ENCODE data around the gene CALR.
A peak's percentile ranks its signal among the peaks of the same experiment; 100 is the strongest.
"Not testable (repeated sequence)": the region's sequence is repeated elsewhere in the genome, so short reads cannot be mapped to it uniquely, and the experiment has no call there.

Gene CALR

GRCh38 chr19:12955996-12956395, 17.6 kb downstream of the CALR start:
- ChIA-PET POLR2A (interaction anchor here (1.2 to 3.2 kb wide), 6 partner anchors 8 to 52 kb away, joined by 3 to 15 read pairs (median 7); partner anchors contain the start of genes CALR and RAD23A), CTCF (interaction anchor here (4.0 kb wide), 1 partner anchor 9 kb away, joined by 21 read pairs; no protein-coding TSS in a partner anchor)
- TF ChIP-seq TARDBP (IDR thresholded peaks at IDR 0.05) (no peak), ELF4 (IDR thresholded peaks at IDR 0.05) (no peak), PKNOX1 (IDR thresholded peaks at IDR 0.05) (no peak), ARNT (IDR thresholded peaks at IDR 0.05) (no peak)
- DNase-seq (ENCODE audit: extremely low spot score): no peak

- DNase-seq (ENCODE audit: extremely low spot score): peak; percentile 86
- POLR2A ChIA-PET: interaction anchor here (1.2 to 3.2 kb wide), 6 partner anchors 9 to 52 kb away, joined by 3 to 15 read pairs (median 7); partner anchors contain the start of genes CALR and RAD23A
- CTCF ChIA-PET: interaction anchor here (4.0 kb wide), 1 partner anchor 9 kb away, joined by 21 read pairs; no protein-coding TSS in a partner anchor
- no peak for TF ChIP-seq TARDBP (IDR thresholded peaks at IDR 0.05)
- TF ChIP-seq ARNT (IDR thresholded peaks at IDR 0.05): no peak; the same call in 1 of the 2 replicates
- TF ChIP-seq LEF1 (IDR thresholded peaks at IDR 0.05; ENCODE audit: borderline replicate concordance): peak; percentile 58; the same call in 1 of the 2 replicates
- TF ChIP-seq BHLHE40 (IDR thresholded peaks at IDR 0.05; ENCODE audit: borderline replicate concordance): no peak
- peak; percentile 59; the same call in 1 of the 2 replicates for TF ChIP-seq ELF4 (IDR thresholded peaks at IDR 0.05)
- no peak; the same call in 1 of the 2 replicates for TF ChIP-seq NFRKB (IDR thresholded peaks at IDR 0.05)
These were observed 18.3 kb downstream of the CALR start, which contains the start of gene GADD45GIP1 for GRCh38 chr19:12956446-12957388. Gene GADD45GIP1, minus strand, starts transcription at chr19:12957223. Its CDS starts 11 bp downstream, at chr19:12957212.

- DNase-seq (ENCODE audit: extremely low spot score): not testable (repeated sequence)
- ChIA-PET POLR2A (interaction anchor here (1.8 to 3.2 kb wide), 2 partner anchors 8 to 18 kb away, joined by 4 to 15 read pairs; no protein-coding TSS in a partner anchor), CTCF (interaction anchor here (4.0 kb wide), 1 partner anchor 8 kb away, joined by 21 read pairs; no protein-coding TSS in a partner anchor)
- peak; percentile 86 for TF ChIP-seq ZNF384 (IDR thresholded peaks at IDR 0.05)
These were observed 19.1 kb downstream of the CALR start for GRCh38 chr19:12957389-12957952.

- DNase-seq (ENCODE audit: extremely low spot score): no peak
- ChIA-PET CTCF (no interaction called here), POLR2A (no interaction called here)
- TF ChIP-seq PKNOX1 (IDR thresholded peaks at IDR 0.05) (no peak), SUZ12 (IDR thresholded peaks at IDR 0.05) (no peak), FOXA1 (IDR thresholded peaks at IDR 0.05) (no peak), ARNT (IDR thresholded peaks at IDR 0.05) (no peak), SP1 (IDR thresholded peaks at IDR 0.05) (no peak), LEF1 (IDR thresholded peaks at IDR 0.05; ENCODE audit: borderline replicate concordance) (no peak), FOXK2 (IDR thresholded peaks at IDR 0.05) (no peak), NFRKB (IDR thresholded peaks at IDR 0.05) (no peak), L3MBTL2 (conservative IDR thresholded peaks at IDR 0.05) (no peak), TARDBP (IDR thresholded peaks at IDR 0.05) (no peak), HDGF (IDR thresholded peaks at IDR 0.05; ENCODE audit: borderline replicate concordance) (no peak), BHLHE40 (IDR thresholded peaks at IDR 0.05; ENCODE audit: borderline replicate concordance) (no peak), ELF4 (IDR thresholded peaks at IDR 0.05) (no peak), ZNF384 (IDR thresholded peaks at IDR 0.05) (no peak), CTBP1 (IDR thresholded peaks at IDR 0.05; ENCODE audit: borderline replicate concordance) (no peak), FOXM1 (IDR thresholded peaks at IDR 0.05; ENCODE audit: borderline replicate concordance) (no peak)
These were observed 21.1 kb downstream of the CALR start for GRCh38 chr19:12959481-12959880.

GRCh38 chr19:12965017-12965811, 26.8 kb downstream of the CALR start:
- CTCF ChIA-PET: interaction anchor here (0.6 to 2.0 kb wide), 32 partner anchors 9 to 296 kb away, joined by 3 to 27 read pairs (median 4); partner anchors contain the start of genes CALR, FARSA, GADD45GIP1 and GCDH
- TF ChIP-seq FOXM1 (IDR thresholded peaks at IDR 0.05; ENCODE audit: borderline replicate concordance) (no peak), SUZ12 (IDR thresholded peaks at IDR 0.05) (no peak), L3MBTL2 (conservative IDR thresholded peaks at IDR 0.05) (no peak), FOXK2 (IDR thresholded peaks at IDR 0.05) (no peak), FOXA1 (IDR thresholded peaks at IDR 0.05) (no peak), TARDBP (IDR thresholded peaks at IDR 0.05) (no peak)
- DNase-seq (ENCODE audit: extremely low spot score): peak; percentile 87
- POLR2A ChIA-PET: interaction anchor here (0.8 to 1.6 kb wide), 10 partner anchors 10 to 187 kb away, joined by 3 to 15 read pairs (median 3); partner anchors contain the start of genes CALR, FARSA, GADD45GIP1 and GCDH

GRCh38 chr19:12965812-12966135, 27.4 kb downstream of the CALR start:
- no peak for DNase-seq (ENCODE audit: extremely low spot score)
- ChIA-PET CTCF (interaction anchor here (0.6 to 2.0 kb wide), 28 partner anchors 8 to 295 kb away, joined by 3 to 27 read pairs (median 4); partner anchors contain the start of genes CALR, FARSA, GADD45GIP1 and GCDH), POLR2A (interaction anchor here (0.6 to 1.6 kb wide), 12 partner anchors 9 to 187 kb away, joined by 3 to 15 read pairs (median 3); partner anchors contain the start of genes CALR, FARSA, GADD45GIP1 and GCDH)
- TF ChIP-seq HDGF (IDR thresholded peaks at IDR 0.05; ENCODE audit: borderline replicate concordance): no peak
- no peak for TF ChIP-seq L3MBTL2 (conservative IDR thresholded peaks at IDR 0.05)
- TF ChIP-seq CTBP1 (IDR thresholded peaks at IDR 0.05; ENCODE audit: borderline replicate concordance): no peak
- TF ChIP-seq ARNT (IDR thresholded peaks at IDR 0.05): no peak
